AG09309 (cell line): Measurements from ENCODE around the gene IFITM5.

Source experiments
- DNase-seq: peaks from one replicate; pipeline ENCODE4 v3.0.0-alpha.2; 2010; ENCODE audit warnings: low read depth
- H3K4me3 ChIP-seq: 2 replicates; pipeline ENCODE4 v1.5.1; 2011; ENCODE audit warnings: mild to moderate bottlenecking, low read depth, low read length, moderate library complexity; ENCODE audit not compliant: control insufficient read depth
- TF ChIP-seq, protein P1 (sequence below): IDR thresholded peaks from 2 replicates; pipeline ENCODE4 v1.5.1; 2011; ENCODE audit warnings: mild to moderate bottlenecking, low read depth, low read length, inconsistent platforms; ENCODE audit not compliant: insufficient read depth, control insufficient read depth; ENCODE audit errors: missing control alignments

The IFITM5 gene

GRCh38 chr11:280706-281485, 18.4 kb downstream of the IFITM5 start:
- no peak overlapping the region for H3K4me3 ChIP-seq
- DNase-seq, result no peak
- TF ChIP-seq, protein P1, sequence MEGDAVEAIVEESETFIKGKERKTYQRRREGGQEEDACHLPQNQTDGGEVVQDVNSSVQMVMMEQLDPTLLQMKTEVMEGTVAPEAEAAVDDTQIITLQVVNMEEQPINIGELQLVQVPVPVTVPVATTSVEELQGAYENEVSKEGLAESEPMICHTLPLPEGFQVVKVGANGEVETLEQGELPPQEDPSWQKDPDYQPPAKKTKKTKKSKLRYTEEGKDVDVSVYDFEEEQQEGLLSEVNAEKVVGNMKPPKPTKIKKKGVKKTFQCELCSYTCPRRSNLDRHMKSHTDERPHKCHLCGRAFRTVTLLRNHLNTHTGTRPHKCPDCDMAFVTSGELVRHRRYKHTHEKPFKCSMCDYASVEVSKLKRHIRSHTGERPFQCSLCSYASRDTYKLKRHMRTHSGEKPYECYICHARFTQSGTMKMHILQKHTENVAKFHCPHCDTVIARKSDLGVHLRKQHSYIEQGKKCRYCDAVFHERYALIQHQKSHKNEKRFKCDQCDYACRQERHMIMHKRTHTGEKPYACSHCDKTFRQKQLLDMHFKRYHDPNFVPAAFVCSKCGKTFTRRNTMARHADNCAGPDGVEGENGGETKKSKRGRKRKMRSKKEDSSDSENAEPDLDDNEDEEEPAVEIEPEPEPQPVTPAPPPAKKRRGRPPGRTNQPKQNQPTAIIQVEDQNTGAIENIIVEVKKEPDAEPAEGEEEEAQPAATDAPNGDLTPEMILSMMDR, result no peak

DNA sequence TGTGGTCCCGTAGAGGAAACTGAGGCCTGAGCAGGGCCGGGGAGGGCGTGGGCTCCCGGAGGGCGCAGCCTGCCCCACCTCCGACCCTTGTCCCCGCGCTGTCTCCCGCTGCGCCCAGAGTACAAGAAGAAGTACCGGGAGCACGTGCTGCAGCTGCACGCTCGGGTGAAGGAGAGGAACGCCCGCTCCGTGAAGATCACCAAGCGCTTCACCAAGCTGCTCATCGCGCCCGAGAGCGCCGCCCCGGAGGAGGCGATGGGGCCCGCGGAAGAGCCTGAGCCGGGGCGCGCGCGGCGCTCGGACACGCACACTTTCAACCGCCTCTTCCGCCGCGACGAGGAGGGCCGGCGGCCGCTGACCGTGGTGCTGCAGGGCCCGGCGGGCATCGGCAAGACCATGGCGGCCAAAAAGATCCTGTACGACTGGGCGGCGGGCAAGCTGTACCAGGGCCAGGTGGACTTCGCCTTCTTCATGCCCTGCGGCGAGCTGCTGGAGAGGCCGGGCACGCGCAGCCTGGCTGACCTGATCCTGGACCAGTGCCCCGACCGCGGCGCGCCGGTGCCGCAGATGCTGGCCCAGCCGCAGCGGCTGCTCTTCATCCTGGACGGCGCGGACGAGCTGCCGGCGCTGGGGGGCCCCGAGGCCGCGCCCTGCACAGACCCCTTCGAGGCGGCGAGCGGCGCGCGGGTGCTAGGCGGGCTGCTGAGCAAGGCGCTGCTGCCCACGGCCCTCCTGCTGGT, 19.2 kb downstream of the IFITM5 start:
- H3K4me3 ChIP-seq, result no peak overlapping the region
- DNase-seq, result no peak
- TF ChIP-seq, protein P1, result no peak

DNA sequence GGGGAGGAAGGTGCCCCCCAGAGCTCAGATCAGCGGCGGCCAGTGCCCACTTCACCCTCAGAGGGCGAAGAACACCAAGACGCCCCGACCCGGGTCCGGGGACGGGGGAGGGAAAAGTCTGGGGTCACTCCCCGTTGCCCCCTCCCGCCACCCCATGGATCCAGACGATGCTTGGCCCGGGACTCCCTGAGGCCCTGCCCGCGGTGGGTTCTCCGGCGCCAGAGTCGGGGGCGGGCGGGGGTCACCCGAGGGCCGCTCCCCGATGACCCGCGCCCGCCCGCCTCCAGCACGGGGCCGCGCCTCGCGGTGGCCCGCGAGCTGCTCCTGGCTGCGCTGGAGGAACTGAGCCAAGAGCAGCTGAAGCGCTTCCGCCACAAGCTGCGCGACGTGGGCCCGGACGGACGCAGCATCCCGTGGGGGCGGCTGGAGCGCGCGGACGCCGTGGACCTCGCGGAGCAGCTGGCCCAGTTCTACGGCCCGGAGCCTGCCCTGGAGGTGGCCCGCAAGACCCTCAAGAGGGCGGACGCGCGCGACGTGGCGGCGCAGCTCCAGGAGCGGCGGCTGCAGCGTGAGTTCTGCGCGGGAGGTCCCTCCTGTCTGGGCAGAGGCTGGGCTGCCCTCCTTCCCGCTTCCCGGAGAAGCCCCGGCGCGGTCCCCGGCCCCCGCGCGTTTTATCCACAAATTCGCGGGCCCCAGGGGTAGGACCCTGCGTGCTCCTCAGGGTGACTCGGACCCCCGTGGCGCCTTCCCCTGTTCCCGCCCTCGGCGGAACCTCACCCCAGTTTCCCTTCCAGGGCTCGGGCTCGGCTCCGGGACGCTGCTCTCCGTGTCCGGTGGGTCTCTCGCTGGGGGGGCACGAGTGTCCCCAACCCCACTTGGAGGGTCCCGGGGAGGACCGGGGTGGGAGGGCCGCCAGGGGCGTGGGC, 20.0 kb downstream of the IFITM5 start:
- no peak overlapping the region for H3K4me3 ChIP-seq
- TF ChIP-seq, protein P1, result no peak
- no peak for DNase-seq

DNA sequence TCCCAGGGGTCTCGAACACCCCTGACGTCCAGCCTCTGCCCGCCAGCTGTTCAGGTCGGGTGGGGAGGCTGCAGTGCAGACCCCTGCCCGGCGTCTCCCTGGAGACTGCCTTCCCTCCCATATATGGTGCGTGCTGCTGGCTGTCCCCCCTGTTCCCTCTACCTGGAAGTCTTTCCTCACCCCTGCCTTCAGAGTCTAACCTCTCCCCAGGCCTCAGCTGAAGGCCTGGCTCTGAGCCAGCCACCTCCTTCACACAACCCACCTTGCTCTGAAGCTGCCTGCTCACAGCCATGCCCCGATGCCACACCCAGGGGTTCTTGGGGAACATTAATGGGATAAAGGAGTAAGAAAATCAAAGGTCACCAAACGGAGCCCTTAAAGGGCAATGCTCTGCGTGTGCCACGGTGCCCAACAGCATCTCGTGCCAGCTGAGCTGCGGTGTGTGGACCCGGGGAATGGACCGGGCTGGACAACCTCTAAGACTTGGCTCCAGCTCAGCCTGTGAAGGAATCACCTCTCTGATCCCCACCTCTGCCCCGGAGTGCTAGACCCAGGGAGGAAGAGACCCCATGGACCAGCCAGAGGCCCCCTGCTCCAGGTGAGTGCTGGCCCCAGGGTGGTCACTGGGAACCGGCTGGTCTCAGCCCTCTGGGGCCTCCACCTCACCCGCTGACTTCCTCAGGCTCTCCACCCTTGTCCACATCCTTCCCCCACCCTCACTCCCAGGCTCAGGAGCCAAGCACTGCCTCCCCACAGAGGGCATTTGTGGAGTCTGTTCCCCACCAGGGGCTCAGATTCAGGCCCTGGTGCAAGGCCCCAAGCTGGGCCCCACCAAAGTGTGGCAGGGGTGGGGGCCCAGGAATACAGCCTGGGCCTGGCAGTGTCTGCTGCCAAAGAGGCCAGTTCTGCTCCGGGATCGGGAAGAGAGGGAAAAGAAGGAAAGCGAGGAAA, 21.1 kb downstream of the IFITM5 start, which contains the start of gene NLRP6:
TSS of gene NLRP6 (plus strand) at position 407 of the 951 bp plus-strand sequence. CDS start at position 570, 163 bp downstream.
- TF ChIP-seq, protein P1, result no peak
- DNase-seq, result no peak
- H3K4me3 ChIP-seq, result no peak within 1 kb of the TSS

- TF ChIP-seq, protein P1, result no peak
- no peak overlapping the region for H3K4me3 ChIP-seq
- DNase-seq, result no peak
Measured at GRCh38 chr11:276219-276618, 23.1 kb downstream of the IFITM5 start.
